NCI-H1436 (cell line): Measurements from ENCODE around the gene DNAJA4.
"Not testable (repeated sequence)": the region's sequence is repeated elsewhere in the genome, so short reads cannot be mapped to it uniquely, and the experiment has no call there.

Experiments used
- DNase-seq: peaks from one replicate; lab custom pipeline; 2025; lab: John Stamatoyannopoulos, UW

DNAJA4 gene

GRCh38 chr15:78244101-78244500 is 20.3 kb upstream of the DNAJA4 start:
- DNase-seq, result no peak

- no peak for DNase-seq
These were observed 19.5 kb upstream of the DNAJA4 start for GRCh38 chr15:78244893-78245292.

- DNase-seq, result not testable (repeated sequence)
These were observed 19.0 kb upstream of the DNAJA4 start for GRCh38 chr15:78245392-78245791.

GRCh38 chr15:78245976-78246620 is 18.3 kb upstream of the DNAJA4 start:
- not testable (repeated sequence) for DNase-seq

- no peak for DNase-seq
These were observed 16.5 kb upstream of the DNAJA4 start for GRCh38 chr15:78247911-78248310.

- DNase-seq, result no peak
These were observed 15.2 kb upstream of the DNAJA4 start for GRCh38 chr15:78249131-78249530.

DNA sequence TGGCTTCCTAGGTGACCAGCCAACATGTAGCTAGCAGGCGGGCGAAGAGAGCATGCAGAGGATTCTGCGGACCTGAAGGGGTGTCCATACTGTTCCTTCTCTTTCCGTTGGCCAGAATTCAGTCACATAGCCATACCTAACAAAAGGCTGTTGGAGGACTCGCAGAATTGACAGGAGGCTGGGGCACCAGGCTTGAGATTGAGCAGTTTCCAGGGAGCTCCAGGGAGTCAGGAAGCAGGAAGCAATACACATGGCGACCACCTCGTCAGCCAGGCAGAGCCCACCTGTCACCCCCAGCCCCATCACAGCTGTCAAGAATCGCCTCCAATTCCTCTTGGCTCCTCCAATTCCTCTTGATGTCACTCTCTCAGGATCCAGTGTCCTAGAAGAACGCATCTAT is 13.2 kb upstream of the DNAJA4 start:
- no peak for DNase-seq

GRCh38 chr15:78255421-78256043 is 8.8 kb upstream of the DNAJA4 start:
- DNase-seq, result no peak

GRCh38 chr15:78256044-78256437 is 8.3 kb upstream of the DNAJA4 start:
- DNase-seq, result no peak

GRCh38 chr15:78257681-78258080 is 6.7 kb upstream of the DNAJA4 start:
- no peak for DNase-seq

- no peak for DNase-seq
These were observed 5.1 kb upstream of the DNAJA4 start for GRCh38 chr15:78259232-78259631.

DNA sequence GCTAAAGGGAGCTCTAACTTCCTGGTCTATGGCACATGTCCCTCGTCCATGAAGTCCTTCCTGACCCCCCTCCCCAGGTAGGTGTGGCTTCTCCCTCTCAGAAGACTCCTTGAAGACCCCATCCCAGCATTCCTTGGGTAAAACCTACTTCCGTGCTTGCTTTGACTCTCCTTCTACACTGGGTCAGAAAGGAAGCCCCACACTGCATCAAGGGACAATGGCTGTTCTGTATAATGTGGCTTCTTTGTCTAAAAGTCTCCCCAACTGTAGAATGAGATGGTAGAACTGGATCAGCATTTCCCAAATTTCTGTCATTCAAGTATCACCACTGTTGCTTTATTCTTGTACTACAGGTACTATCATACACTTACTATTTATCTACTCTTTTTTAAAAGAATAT is 3.9 kb upstream of the DNAJA4 start:
- no peak for DNase-seq

- no peak for DNase-seq
These were observed 3.3 kb upstream of the DNAJA4 start for GRCh38 chr15:78261062-78261461.

DNA sequence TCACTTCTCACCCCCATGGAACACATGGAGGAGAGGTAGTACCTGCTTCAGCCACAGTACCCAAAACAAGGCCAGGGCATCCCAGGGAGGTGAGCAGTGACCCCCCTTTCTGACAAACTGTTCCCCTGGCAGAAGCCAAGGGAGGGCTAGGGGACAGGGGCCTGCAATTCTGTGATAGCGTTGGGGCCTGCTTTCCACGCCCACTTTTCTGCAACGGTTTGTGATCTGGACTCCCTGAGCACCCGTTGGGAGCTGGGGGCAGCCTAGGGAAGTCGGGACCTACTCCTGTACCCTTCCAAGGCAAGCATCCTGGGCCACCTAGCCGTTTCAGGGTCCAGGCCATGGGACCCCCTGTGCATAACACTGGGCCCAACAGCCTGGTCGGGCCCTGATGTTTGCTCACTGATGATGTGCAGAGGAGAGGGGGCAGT is 996 bp upstream of the DNAJA4 start:
- DNase-seq, result no peak

DNA sequence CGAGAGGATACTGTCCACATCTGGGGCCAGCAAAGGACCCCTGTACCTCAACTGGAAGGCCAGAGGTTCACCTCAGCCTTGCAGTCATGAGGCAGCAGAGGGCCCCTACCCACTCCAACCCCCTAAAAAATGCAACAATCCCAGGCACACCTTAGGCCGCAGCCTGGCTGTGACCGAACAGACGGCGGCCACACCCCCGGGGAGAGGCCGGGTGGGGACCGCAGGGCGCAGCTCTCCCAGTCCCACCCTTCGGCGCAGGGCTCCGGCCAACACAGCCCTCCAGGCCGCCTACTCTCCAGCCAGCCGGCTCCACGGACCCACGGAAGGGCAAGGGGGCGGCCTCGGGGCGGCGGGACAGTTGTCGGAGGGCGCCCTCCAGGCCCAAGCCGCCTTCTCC is 457 bp upstream of the DNAJA4 start:
- no peak for DNase-seq

- no peak for DNase-seq
These were observed 737 bp downstream of the DNAJA4 start for GRCh38 chr15:78265137-78265460.

DNA sequence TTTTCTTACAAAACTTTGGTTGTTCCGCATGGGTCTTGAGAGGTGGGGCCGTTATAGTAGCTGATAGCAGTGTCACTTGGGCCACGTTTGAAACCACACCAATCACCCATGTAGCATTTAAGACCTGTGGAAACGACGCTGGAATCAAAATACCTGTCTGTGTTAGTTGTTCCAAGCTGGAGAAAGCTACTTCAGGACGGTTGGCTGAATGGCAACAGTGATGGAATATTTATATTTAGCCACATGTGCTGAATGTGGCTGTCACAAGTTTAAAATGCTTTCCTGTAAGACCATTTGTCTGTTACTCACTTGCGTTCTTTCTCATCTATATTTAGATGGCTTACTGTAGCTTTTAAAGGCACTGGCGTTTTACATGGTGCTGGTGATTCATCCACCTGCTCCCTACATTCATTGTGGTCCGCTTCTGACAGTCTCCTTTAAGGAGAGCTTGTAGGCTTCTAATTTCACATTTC is 1.4 kb downstream of the DNAJA4 start:
- no peak for DNase-seq

GRCh38 chr15:78266229-78266628 is 1.9 kb downstream of the DNAJA4 start:
- no peak for DNase-seq

DNA sequence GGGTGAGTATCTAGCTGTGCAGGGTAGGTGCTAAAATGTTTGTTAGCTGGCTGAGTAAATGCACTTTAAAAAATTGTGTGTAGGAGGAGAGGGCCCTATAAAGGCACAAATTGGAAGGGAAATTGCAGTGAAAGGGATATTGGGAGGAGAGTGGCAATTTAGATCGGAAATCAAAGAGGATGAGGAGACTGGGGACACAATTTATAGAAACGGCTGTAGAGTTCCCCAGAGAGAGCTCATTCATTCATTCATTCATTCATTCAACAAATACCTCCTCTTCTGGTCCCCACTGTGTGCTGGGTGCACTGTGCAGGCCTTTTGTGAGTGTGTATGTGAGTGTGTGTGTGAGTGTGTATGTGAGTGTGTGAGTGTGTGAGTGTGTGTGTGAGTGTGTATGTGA is 2.4 kb downstream of the DNAJA4 start:
- no peak for DNase-seq

DNA sequence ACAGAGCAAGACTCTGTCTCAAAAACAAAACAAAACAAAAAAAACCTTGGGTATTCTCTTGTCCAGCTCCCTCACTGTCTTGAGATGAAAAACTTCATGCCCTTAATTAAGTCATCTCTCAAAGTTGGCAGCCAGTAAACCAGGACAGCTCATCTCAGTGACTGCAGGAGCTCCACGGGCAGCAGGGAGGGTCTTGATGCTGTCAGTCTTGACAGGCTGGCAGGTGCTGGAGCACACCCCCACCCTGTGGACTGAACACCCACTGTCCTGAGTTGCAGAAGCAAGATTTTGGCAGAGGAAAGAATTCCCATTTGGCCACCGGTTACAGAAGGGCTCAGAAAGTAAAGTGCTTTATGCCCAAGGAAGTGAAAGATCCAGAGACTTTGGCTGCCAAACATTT is 8.0 kb downstream of the DNAJA4 start:
- DNase-seq, result no peak

DNA sequence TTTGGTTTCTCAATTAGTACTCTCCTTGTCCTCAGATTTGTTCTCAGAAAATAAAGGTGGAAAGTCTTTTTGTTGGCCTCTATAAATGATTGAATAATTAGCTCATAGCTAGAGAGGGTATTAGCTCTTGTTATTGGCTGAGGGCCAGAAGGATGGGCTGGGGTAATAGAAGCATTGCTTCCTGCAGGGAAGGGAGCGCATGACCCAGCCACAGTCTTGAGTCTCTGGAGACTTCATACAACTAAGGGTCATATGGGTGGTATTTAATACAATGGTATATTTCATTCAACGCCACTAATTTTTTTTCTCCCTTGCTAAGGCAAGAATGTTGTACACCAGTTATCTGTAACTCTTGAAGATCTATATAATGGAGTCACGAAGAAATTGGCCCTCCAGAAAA is 8.4 kb downstream of the DNAJA4 start:
- no peak for DNase-seq

GRCh38 chr15:78274994-78275393 is 10.6 kb downstream of the DNAJA4 start:
- no peak for DNase-seq

DNA sequence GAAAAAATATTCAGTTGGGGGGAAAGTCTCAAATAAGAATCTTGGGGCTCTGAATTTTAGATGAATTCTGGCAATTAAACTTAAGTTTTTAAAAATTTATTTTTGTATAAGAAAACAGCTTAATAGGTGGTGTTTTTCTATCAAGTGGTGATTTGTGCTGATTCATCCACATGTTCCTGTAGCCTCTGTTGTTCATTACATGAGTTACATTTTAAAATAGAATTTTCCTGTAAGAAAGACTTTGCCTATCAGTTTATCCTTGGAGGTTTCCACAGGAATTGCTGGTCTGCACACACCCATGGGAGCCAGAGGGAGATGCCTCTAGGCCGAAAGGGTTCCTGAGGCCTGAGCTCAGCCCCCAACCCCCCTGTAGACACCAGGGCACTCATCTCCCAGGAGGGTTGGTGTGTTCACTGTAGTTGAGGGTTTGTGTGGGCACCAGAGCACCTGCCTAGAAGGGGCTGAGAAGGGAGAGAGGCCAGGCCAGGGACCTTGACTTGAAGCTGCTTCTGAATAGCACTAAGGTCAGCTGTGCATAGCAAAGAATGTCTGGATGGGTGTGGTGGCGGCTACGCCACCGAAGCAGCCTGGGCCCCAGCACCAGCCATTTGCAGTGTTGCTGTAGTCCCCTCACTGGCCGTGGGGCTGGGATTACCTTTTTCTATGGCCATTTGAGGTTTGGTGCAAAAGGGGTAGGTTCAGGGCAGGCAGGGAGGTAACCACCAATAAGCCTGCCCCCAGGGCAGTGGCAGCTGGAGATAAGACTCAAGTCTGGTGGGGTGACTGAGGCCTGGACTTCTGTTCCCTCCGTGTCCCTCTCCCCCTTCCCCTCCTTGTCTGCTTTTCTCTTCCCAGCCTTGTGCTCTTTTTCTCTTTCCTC is 11.9 kb downstream of the DNAJA4 start:
- no peak for DNase-seq
